ENCODE data around the gene FRG1.
"Not testable (repeated sequence)": the region's sequence is repeated elsewhere in the genome, so short reads cannot be mapped to it uniquely, and the experiment has no call there.

The FRG1 gene

GRCh38 chr4:189940178-189941004, at the start of gene FRG1:
Gene FRG1, plus strand, starts transcription at chr4:189940872. Its CDS starts 138 bp downstream, at chr4:189941010.
- DNase-seq: peak; percentile 96

- DNase-seq: no peak
Observed at GRCh38 chr4:189897667-189898066, 43.0 kb upstream of the FRG1 start.

GRCh38 chr4:189899481-189900015, 41.1 kb upstream of the FRG1 start:
- not testable (repeated sequence) for DNase-seq

- peak; percentile 70 for DNase-seq
Observed at GRCh38 chr4:189904420-189905027, 36.1 kb upstream of the FRG1 start.

GRCh38 chr4:189912170-189912569, 28.5 kb upstream of the FRG1 start:
- no peak for DNase-seq

- DNase-seq: no peak
Observed at GRCh38 chr4:189917161-189917891, 23.3 kb upstream of the FRG1 start.

GRCh38 chr4:189921058-189921457, 19.6 kb upstream of the FRG1 start:
- DNase-seq: no peak

- not testable (repeated sequence) for DNase-seq
Observed at GRCh38 chr4:189926742-189927141, 13.9 kb upstream of the FRG1 start.

GRCh38 chr4:189941005-189941450, 356 bp downstream of the FRG1 start:
- no peak for DNase-seq

GRCh38 chr4:189942412-189942811, 1.7 kb downstream of the FRG1 start:
- not testable (repeated sequence) for DNase-seq

- not testable (repeated sequence) for DNase-seq
Observed at GRCh38 chr4:189944077-189944476, 3.4 kb downstream of the FRG1 start.

- DNase-seq: not testable (repeated sequence)
Observed at GRCh38 chr4:189946906-189947305, 6.2 kb downstream of the FRG1 start.

GRCh38 chr4:189948486-189948885, 7.8 kb downstream of the FRG1 start:
- DNase-seq: not testable (repeated sequence)

- not testable (repeated sequence) for DNase-seq
Observed at GRCh38 chr4:189969291-189969690, 28.6 kb downstream of the FRG1 start.

GRCh38 chr4:189973646-189974045, 33.0 kb downstream of the FRG1 start:
- no peak for DNase-seq

- peak; percentile 23 for DNase-seq
Observed at GRCh38 chr4:189974056-189974455, 33.4 kb downstream of the FRG1 start.

GRCh38 chr4:189979196-189980047, 38.8 kb downstream of the FRG1 start:
- no peak for DNase-seq

GRCh38 chr4:189980292-189980691, 39.6 kb downstream of the FRG1 start:
- not testable (repeated sequence) for DNase-seq

- DNase-seq: no peak
Observed at GRCh38 chr4:189981970-189982369, 41.3 kb downstream of the FRG1 start.

- not testable (repeated sequence) for DNase-seq
Observed at GRCh38 chr4:189983916-189984526, 43.3 kb downstream of the FRG1 start.

- DNase-seq: not testable (repeated sequence)
Observed at GRCh38 chr4:189984661-189985060, 44.0 kb downstream of the FRG1 start.

Measured in activated CD4-positive, alpha-beta T cell treated with anti-CD3 and anti-CD28 coated beads, Interleukin-10, Interleukin-2, amounts not matched to agents 100 ng/mL and 50 ng/mL, durations not matched to agents 16 hours and 8 hours (primary cell).